Measurements from ENCODE around the gene TIAM2. TPM values are rescaled to one million over a fixed set of nuclear protein-coding genes. Genes with fewer than 3 reads are reported as not detected.

The TIAM2 gene
- 37.4 and 39.9 TPM in 2 replicates for total RNA-seq

DNA sequence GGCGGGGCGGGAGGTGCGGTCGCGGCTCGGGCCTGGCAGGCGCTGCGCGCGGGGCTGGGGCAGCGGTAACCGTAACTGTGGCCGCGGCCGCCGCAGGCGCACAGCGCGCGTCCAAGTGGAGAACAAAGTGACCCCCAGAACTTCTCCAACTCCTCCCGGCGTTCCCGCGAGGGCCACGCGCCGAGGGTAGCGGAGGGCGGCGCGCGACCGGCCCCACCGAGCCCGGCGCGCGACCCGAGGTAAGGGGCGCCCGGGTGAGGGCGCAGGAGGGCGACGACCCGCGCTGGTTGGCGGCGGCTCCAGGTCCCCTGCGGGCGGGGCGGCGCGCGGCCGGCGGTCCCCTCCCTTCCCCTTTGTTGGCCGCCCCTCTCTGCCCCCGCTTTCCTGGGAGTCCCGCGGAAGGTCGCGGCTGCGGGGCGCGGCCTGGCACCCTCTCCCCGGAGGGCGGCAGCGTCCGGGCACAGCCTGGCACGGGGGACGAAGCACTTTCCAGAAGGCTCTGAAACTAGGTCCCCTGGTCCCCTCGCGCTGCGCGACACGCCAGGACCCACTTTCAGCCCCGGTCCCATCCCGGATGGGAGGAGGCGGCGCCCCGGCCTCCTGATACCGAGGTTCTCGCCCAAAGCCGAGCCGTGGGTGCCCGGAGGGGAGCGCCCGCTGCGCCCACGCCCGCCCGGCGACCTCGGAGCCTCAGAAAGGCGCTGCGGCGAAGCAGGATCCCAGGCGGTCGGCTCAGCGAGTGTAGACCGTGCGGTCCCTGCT lies at the start of gene TIAM2:
Gene TIAM2, plus strand, starts transcription at position 62 of the 762 bp plus-strand sequence. CDS start 133,909 bp downstream, outside the sequence.

DNA sequence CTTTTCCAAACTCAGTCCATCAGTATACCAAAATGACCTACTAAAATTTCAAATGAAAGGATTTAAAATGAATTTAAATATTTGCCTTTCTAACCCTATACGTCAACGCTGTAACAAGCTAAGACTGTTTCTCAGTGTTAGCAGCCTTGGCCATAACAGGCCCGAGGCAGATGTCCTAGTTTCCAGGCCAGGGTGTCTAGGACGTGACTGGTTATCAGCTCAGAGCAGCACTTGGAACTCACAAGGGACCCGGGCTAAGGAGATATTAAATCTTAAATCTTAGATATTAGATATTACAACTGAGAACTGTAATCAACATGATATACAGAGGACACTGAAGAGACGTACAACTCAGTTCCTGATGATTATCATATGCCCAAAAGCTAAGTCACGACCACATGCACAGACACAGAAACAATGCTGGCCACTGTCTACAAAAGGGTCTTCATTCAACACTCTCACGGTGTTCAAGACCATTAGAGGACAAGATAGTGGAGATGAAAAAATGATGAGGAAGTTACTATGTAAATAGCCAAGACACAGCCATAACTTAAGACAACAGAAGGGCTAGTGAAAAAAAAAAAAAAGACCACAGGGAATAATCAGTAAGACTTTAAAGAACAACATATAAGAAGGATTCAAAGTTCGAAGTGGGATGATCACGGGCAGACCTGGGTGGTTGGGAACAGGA lies 268.4 kb downstream of the TIAM2 start, which contains the start of gene CLDN20:
Gene CLDN20, plus strand, starts transcription at position 641 of the 691 bp plus-strand sequence. CDS start 11,707 bp downstream, outside the sequence.

